Hypothalamus (tissue), 51 donors: ENCODE results near the gene TMEM170B.
"Not testable (repeated sequence)": the region's sequence is repeated elsewhere in the genome, so short reads cannot be mapped to it uniquely, and the experiment has no call there.

Experiments used
- DNase-seq, 51 donors: peaks; one replicate each; lab custom pipeline; 2025; lab: John Stamatoyannopoulos, UW

Gene TMEM170B

GRCh38 chr6:11527274-11527870 lies 10.2 kb upstream of the TMEM170B start:
- DNase-seq, result no peak

- no peak for DNase-seq
Measured at GRCh38 chr6:11528996-11529395, 8.6 kb upstream of the TMEM170B start.

GRCh38 chr6:11532097-11532496 lies 5.5 kb upstream of the TMEM170B start:
- DNase-seq, result peak in 5 of 51 donors; percentile 3 to 20 (median 11)

GRCh38 chr6:11534561-11534960 lies 3.0 kb upstream of the TMEM170B start:
- DNase-seq, result no peak

GRCh38 chr6:11535801-11536230 lies 1.7 kb upstream of the TMEM170B start:
- DNase-seq, result no peak

GRCh38 chr6:11536795-11537194 lies 754 bp upstream of the TMEM170B start:
- peak in 13 of 51 donors; percentile 2 to 73 (median 9) for DNase-seq

GRCh38 chr6:11538052-11538818 lies 686 bp downstream of the TMEM170B start:
- DNase-seq, result peak in 32 of 51 donors; percentile 5 to 69 (median 36)

- peak in 2 of 51 donors; percentile 59 to 65 for DNase-seq
Measured at GRCh38 chr6:11538819-11539468, 1.4 kb downstream of the TMEM170B start.

GRCh38 chr6:11542863-11543262 lies 5.3 kb downstream of the TMEM170B start:
- DNase-seq, result no peak

GRCh38 chr6:11543919-11544518 lies 6.5 kb downstream of the TMEM170B start:
- DNase-seq, result no peak

- not testable (repeated sequence) for DNase-seq
Measured at GRCh38 chr6:11547846-11548245, 10.3 kb downstream of the TMEM170B start.

- DNase-seq, result not testable (repeated sequence)
Measured at GRCh38 chr6:11548578-11548977, 11.0 kb downstream of the TMEM170B start.

GRCh38 chr6:11551053-11551452 lies 13.5 kb downstream of the TMEM170B start:
- no peak for DNase-seq

GRCh38 chr6:11552442-11552841 lies 14.9 kb downstream of the TMEM170B start:
- peak in 1 of 51 donors; percentile 10 for DNase-seq

- no peak for DNase-seq
Measured at GRCh38 chr6:11553824-11554223, 16.3 kb downstream of the TMEM170B start.

- DNase-seq, result no peak
Measured at GRCh38 chr6:11556309-11556708, 18.8 kb downstream of the TMEM170B start.

GRCh38 chr6:11563793-11564192 lies 26.2 kb downstream of the TMEM170B start:
- no peak for DNase-seq

- no peak for DNase-seq
Measured at GRCh38 chr6:11566609-11567008, 29.1 kb downstream of the TMEM170B start.

- no peak for DNase-seq
Measured at GRCh38 chr6:11571073-11571472, 33.5 kb downstream of the TMEM170B start.

GRCh38 chr6:11575408-11576033 lies 38.0 kb downstream of the TMEM170B start:
- DNase-seq, result peak in 26 of 51 donors; percentile 5 to 62 (median 24)
